DOHH2 (cell line): ENCODE results near the gene TAL1.

ENCODE experiments used
- H3F3A ChIP-seq: fragments of 200-600 bp; sonication (generic), shearing (Covaris generic); 2 replicates; pipeline ENCODE4 v1.6.0; 2016; ENCODE audit warnings: antibody characterized with exemption, mild to moderate bottlenecking; ENCODE audit not compliant: control insufficient read depth, insufficient read depth
- H3K27ac ChIP-seq: fragments of 200-600 bp; sonication (generic); 2 replicates; pipeline ENCODE4 v1.5.1; 2014; ENCODE audit warnings: low read depth, mild to moderate bottlenecking, low read length, moderate library complexity
- H3K27me3 ChIP-seq: fragments of 200-600 bp; sonication (generic); 2 replicates; pipeline ENCODE4 v1.6.1; 2014; ENCODE audit warnings: mild to moderate bottlenecking, low read length, mixed read lengths; ENCODE audit not compliant: control insufficient read depth
- H3K36me3 ChIP-seq: fragments of 200-600 bp; sonication (generic); 2 replicates; pipeline ENCODE4 v1.6.1; 2014; ENCODE audit warnings: mild to moderate bottlenecking, low read length, moderate library complexity, mixed read lengths; ENCODE audit not compliant: control insufficient read depth
- H3K4me1 ChIP-seq: fragments of 200-600 bp; sonication (generic); 2 replicates; pipeline ENCODE4 v1.6.1; 2014; ENCODE audit warnings: mild to moderate bottlenecking, low read length, mixed read lengths; ENCODE audit not compliant: control insufficient read depth
- H3K4me2 ChIP-seq: fragments of 200-600 bp; sonication (generic); 2 replicates; pipeline ENCODE4 v1.6.0; 2014; ENCODE audit warnings: mild to moderate bottlenecking, low read length, moderate library complexity
- H3K4me3 ChIP-seq: fragments of 200-600 bp; sonication (generic); 2 replicates; pipeline ENCODE4 v1.5.1; 2014; ENCODE audit warnings: mild to moderate bottlenecking, low read length, mixed read lengths
- H3K79me2 ChIP-seq: fragments of 200-600 bp; sonication (generic); 2 replicates; pipeline ENCODE4 v1.6.1; 2014; ENCODE audit warnings: mild to moderate bottlenecking, low read length, mixed read lengths; ENCODE audit not compliant: control insufficient read depth
- H3K9me2 ChIP-seq: fragments of 200-600 bp; sonication (generic); replicated peaks from 2 replicates; pipeline ENCODE4 v1.6.1; 2014; ENCODE audit warnings: mild to moderate bottlenecking, low read length, mixed read lengths; ENCODE audit not compliant: control insufficient read depth
- H3K9me3 ChIP-seq: fragments of 200-600 bp; sonication (generic); 2 replicates; pipeline ENCODE4 v1.6.1; 2014; ENCODE audit warnings: antibody characterized with exemption, low read length, mixed read lengths; ENCODE audit not compliant: control insufficient read depth, insufficient read depth
- H4K20me1 ChIP-seq: fragments of 200-600 bp; sonication (generic); 2 replicates; pipeline ENCODE4 v1.6.0; 2014; ENCODE audit warnings: low read depth, mild to moderate bottlenecking, antibody characterized with exemption, low read length, moderate library complexity; ENCODE audit not compliant: control insufficient read depth, insufficient read depth
- CTCF ChIP-seq: fragments of 200-600 bp; sonication (generic); IDR thresholded peaks from one replicate; pipeline ENCODE4 v1.5.1; 2014; ENCODE audit warnings: antibody characterized with exemption, mild to moderate bottlenecking, low read depth, low read length; ENCODE audit not compliant: poor library complexity, severe bottlenecking
- EZH2phosphoT487 ChIP-seq: fragments of 200-600 bp; sonication (generic); IDR thresholded peaks from 2 replicates; pipeline ENCODE4 v1.6.1; 2017; ENCODE audit warnings: borderline replicate concordance, mild to moderate bottlenecking, antibody characterized with exemption, low read length, moderate library complexity, mixed read lengths

Gene TAL1

GRCh38 chr1:47223921-47224675 lies 7.9 kb downstream of the TAL1 start:
- H3K27ac ChIP-seq, result no peak overlapping the region
- no peaks in the 10 kb centered on the region for H3K9me3 ChIP-seq
- no peak for TF ChIP-seq EZH2phosphoT487
- no peaks in the 10 kb centered on the region for H3K4me1 ChIP-seq
- no peaks in the 10 kb centered on the region for H3K36me3 ChIP-seq
- H3K4me3 ChIP-seq, result no peak overlapping the region
- H3K9me2 ChIP-seq, result no peaks in the 10 kb centered on the region
- peaks cover 58% of the 10 kb centered on the region for H3K27me3 ChIP-seq
- H4K20me1 ChIP-seq, result no peaks in the 10 kb centered on the region
- no peak overlapping the region for H3K4me2 ChIP-seq
- H3K79me2 ChIP-seq, result no peaks in the 10 kb centered on the region
- H3F3A ChIP-seq, result no peaks in the 10 kb centered on the region

DNA sequence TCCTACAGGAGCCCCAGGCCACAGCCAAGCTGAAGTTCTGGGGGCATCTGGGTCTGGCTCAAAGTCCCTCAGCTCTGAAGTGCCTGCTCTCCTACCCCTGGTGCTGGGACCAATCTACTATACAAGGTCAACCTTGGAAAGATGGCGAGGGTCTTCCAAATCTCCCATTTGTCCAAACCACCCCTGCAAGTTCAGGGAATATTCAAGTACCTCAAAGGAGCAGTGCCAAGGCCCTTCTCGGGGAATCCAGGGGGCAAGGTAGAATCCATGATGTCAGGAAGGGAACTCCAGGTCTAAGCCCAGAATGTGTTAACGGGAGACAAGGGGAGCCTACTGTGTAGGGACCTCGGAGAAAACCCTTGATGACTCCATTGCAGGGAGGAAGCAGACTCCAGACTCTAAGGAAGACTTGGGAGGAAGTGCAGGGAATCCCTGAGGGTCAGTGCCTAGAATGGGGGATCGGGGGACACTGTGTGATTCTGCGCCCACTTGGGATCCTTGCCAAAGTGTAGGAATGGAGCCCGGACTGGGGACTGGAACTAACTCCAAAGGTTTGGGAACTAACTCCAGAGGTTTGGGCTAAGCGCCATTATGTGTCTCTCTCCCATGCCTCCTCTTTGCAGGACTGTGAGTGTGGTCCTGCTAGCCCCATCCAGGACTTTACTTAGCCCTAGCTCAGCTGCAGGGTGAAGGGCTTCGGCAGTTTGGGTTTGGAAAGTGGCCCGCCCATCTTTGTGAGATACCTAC lies 8.7 kb downstream of the TAL1 start:
- Histone ChIP-seq H3K4me2 (no peak overlapping the region), H3K36me3 (no peaks in the 10 kb centered on the region)
- TF ChIP-seq EZH2phosphoT487, result no peak
- no peak for TF ChIP-seq CTCF

DNA sequence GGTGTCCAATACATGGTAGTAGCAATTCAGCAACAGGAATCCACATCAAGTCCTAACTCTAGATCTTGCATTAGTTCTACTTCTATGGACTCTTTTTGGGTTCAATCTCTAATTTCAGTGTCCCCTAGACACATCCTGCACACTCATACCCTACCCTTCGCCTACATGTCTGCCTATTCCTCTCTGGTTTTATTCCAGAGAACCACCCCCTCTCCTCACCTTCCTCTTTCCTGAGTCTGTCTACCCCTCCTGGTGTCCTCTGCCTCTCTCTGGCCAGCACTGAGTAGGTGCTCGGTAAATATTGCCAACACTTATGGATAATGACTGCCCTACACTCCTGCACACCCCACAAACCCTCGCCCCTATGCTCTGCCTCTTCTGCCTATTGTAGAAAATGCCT lies 9.5 kb downstream of the TAL1 start:
- peaks cover 42% of the 10 kb centered on the region for H3K27me3 ChIP-seq

More for the DNA sequence above, 8.7 kb downstream of the TAL1 start:
- H3K9me3 ChIP-seq, result no peaks in the 10 kb centered on the region
- H3K27ac ChIP-seq, result no peak overlapping the region
- H3K4me1 ChIP-seq, result no peaks in the 10 kb centered on the region
- H4K20me1 ChIP-seq, result no peaks in the 10 kb centered on the region
- no peak overlapping the region for H3K4me3 ChIP-seq
- H3K79me2 ChIP-seq, result no peaks in the 10 kb centered on the region
- H3K9me2 ChIP-seq, result no peaks in the 10 kb centered on the region
- H3F3A ChIP-seq, result no peaks in the 10 kb centered on the region
- H3K27me3 ChIP-seq, result peaks cover 50% of the 10 kb centered on the region

More for the DNA sequence above, 9.5 kb downstream of the TAL1 start:
- Histone ChIP-seq H3K36me3 (no peaks in the 10 kb centered on the region), H3K4me2 (no peak overlapping the region), H4K20me1 (no peaks in the 10 kb centered on the region), H3K4me1 (no peaks in the 10 kb centered on the region), H3K9me2 (no peaks in the 10 kb centered on the region), H3K27ac (no peak overlapping the region), H3K79me2 (no peaks in the 10 kb centered on the region), H3K9me3 (no peaks in the 10 kb centered on the region), H3K4me3 (no peak overlapping the region), H3F3A (no peaks in the 10 kb centered on the region)
- TF ChIP-seq CTCF (no peak), EZH2phosphoT487 (no peak)
